A673 (cell line): ENCODE results near the gene OTOGL.

ENCODE experiments used
- CTCF ChIP-seq: fragments of 300-800, 200-600 bp; sonication (generic); conservative IDR thresholded peaks from 2 replicates; pipeline ENCODE4 v1.5.1; 2017; ENCODE audit warnings: low read depth, mild to moderate bottlenecking, antibody characterized with exemption, low read length, moderate library complexity, mixed read lengths
- EZH2 ChIP-seq: fragments of 200-600 bp; sonication (generic); IDR thresholded peaks from 2 replicates; pipeline ENCODE4 v1.6.1; 2017; ENCODE audit warnings: borderline replicate concordance, low read depth, mild to moderate bottlenecking, mixed read lengths, antibody characterized with exemption, low read length; ENCODE audit not compliant: poor library complexity, severe bottlenecking

- TF ChIP-seq EZH2 = no peak
- TF ChIP-seq CTCF = no peak
Observed at GRCh38 chr12:80142640-80143039, 43.3 kb downstream of the OTOGL start.
